ENCODE data around the gene DNM1. TPM values are rescaled to one million over a fixed set of nuclear protein-coding genes. Genes with fewer than 3 reads are reported as not detected.

The DNM1 gene
- total RNA-seq, 1 donor = 3.6 TPM

DNA sequence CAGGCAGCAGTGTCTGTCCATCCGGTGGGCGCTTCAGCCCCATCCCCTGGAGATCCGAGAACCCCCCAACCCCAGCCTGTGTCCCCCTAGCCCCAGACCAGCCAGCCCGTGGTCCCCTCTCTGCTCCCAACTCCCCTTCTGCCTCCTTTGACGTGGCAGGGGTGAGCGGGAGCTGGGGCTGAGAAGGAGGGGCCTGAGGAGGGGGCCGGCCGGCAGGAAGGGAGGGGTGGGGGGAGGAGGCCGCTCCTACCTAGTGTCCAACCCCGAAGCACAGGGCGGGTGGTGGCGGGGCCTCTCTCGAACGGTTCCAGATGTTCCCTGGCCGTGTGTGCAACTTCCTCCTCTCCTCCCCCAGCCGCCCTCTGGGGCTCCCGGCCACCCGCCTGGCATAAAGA is 41.7 kb downstream of the DNM1 start:
- Histone ChIP-seq H3K36me3 (ENCODE audit: insufficient read depth, low read length) (no peaks in the 10 kb centered on the region), H4K20me1 (ENCODE audit: insufficient read depth, low read length) (no peaks in the 10 kb centered on the region), H3K27ac (ENCODE audit: low read depth, low read length) (no peak overlapping the region), H3K4me2 (ENCODE audit: insufficient read depth, low read length) (peak overlapping the region; percentile 72), H3K27me3 (ENCODE audit: insufficient read depth, low read length) (no peaks in the 10 kb centered on the region), H2AFZ (ENCODE audit: low read length) (peak overlapping the region; percentile 51), H3K9me3 (ENCODE audit: low read depth, low read length) (no peaks in the 10 kb centered on the region), H3K4me1 (ENCODE audit: insufficient read depth, low read length) (peaks cover 11% of the 10 kb centered on the region), H3K4me3 (ENCODE audit: insufficient read depth, low read length) (peak overlapping the region; percentile 57), H3K79me2 (ENCODE audit: insufficient read depth, low read length) (no peaks in the 10 kb centered on the region)
- TF ChIP-seq, protein P1, sequence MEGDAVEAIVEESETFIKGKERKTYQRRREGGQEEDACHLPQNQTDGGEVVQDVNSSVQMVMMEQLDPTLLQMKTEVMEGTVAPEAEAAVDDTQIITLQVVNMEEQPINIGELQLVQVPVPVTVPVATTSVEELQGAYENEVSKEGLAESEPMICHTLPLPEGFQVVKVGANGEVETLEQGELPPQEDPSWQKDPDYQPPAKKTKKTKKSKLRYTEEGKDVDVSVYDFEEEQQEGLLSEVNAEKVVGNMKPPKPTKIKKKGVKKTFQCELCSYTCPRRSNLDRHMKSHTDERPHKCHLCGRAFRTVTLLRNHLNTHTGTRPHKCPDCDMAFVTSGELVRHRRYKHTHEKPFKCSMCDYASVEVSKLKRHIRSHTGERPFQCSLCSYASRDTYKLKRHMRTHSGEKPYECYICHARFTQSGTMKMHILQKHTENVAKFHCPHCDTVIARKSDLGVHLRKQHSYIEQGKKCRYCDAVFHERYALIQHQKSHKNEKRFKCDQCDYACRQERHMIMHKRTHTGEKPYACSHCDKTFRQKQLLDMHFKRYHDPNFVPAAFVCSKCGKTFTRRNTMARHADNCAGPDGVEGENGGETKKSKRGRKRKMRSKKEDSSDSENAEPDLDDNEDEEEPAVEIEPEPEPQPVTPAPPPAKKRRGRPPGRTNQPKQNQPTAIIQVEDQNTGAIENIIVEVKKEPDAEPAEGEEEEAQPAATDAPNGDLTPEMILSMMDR (IDR thresholded peaks at IDR 0.05; ENCODE audit: extremely low read depth, low read depth, low read length) = no peak
- peak; percentile 97 for DNase-seq (ENCODE audit: insufficient read length, low spot score, missing footprints)

DNA sequence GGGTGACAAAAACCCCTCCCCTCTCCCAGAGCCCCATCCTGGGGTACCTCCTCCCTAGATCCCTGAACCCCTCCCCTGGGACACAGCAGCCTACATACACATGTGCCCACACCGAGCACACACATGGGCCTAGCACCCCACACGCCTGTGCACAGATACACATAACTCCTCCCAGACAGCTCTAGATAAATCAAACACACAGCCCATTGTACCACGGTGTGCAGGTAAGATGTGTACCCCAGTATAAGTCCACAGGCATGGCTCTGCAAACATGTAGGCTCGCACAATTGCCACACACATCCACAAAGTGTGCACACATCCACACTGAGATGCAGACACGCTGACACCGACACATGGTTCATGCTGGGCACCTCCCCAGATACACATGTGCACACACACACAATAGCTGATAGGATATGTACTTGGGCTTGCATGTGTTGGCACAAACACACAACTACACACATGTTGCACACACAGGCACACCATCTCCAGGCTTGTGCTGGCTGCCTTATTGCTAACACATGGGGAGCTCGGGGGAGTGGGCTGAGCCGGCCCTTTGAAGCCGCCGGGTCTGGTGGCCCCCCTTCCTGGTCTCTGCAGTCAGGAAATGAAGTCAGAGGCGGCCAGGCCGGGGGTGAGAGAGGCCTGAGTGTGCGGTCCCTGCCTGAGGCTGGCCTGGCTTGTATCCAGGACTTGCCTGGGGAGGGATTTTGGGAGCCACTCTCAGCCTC is 42.4 kb downstream of the DNM1 start:
- Histone ChIP-seq H3K79me2 (ENCODE audit: insufficient read depth, low read length) (no peaks in the 10 kb centered on the region), H3K4me3 (ENCODE audit: insufficient read depth, low read length) (no peak overlapping the region), H3K4me2 (ENCODE audit: insufficient read depth, low read length) (peak overlapping the region; percentile 72), H3K4me1 (ENCODE audit: insufficient read depth, low read length) (peaks cover 11% of the 10 kb centered on the region), H3K36me3 (ENCODE audit: insufficient read depth, low read length) (no peaks in the 10 kb centered on the region), H2AFZ (ENCODE audit: low read length) (peak overlapping the region; percentile 43), H4K20me1 (ENCODE audit: insufficient read depth, low read length) (no peaks in the 10 kb centered on the region), H3K9me3 (ENCODE audit: low read depth, low read length) (no peaks in the 10 kb centered on the region), H3K27ac (ENCODE audit: low read depth, low read length) (no peak overlapping the region), H3K27me3 (ENCODE audit: insufficient read depth, low read length) (no peaks in the 10 kb centered on the region)
- TF ChIP-seq, protein P1 (IDR thresholded peaks at IDR 0.05; ENCODE audit: extremely low read depth, low read depth, low read length) = no peak
- peak; percentile 97 for DNase-seq (ENCODE audit: insufficient read length, low spot score, missing footprints)

DNA sequence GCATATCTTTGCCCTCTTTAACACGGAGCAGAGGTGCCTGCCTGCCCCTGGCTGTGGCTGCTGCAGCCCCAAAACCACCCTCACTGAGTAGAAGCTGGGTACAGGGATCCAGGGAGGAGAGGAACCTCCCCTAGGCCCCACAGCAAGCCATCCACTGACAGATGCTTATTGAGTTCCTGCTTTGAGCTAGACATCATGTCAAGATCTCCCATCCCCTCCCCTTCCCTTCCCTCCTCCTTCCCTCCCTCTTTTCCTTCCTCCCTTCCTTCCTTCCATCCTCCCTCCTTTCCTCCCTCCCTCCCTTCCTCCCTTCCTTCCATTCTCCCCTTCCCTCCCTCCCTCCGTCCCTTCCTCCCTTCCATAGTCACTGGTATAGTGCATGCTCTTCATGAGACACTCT is 43.3 kb downstream of the DNM1 start:
- Histone ChIP-seq H3K4me3 (ENCODE audit: insufficient read depth, low read length) (no peak overlapping the region), H3K4me1 (ENCODE audit: insufficient read depth, low read length) (peaks cover 11% of the 10 kb centered on the region), H3K36me3 (ENCODE audit: insufficient read depth, low read length) (no peaks in the 10 kb centered on the region), H3K27ac (ENCODE audit: low read depth, low read length) (no peak overlapping the region), H3K79me2 (ENCODE audit: insufficient read depth, low read length) (no peaks in the 10 kb centered on the region), H3K9me3 (ENCODE audit: low read depth, low read length) (no peaks in the 10 kb centered on the region), H4K20me1 (ENCODE audit: insufficient read depth, low read length) (no peaks in the 10 kb centered on the region), H3K4me2 (ENCODE audit: insufficient read depth, low read length) (no peak overlapping the region), H3K27me3 (ENCODE audit: insufficient read depth, low read length) (no peaks in the 10 kb centered on the region), H2AFZ (ENCODE audit: low read length) (no peak overlapping the region)
- TF ChIP-seq, protein P1 (IDR thresholded peaks at IDR 0.05; ENCODE audit: extremely low read depth, low read depth, low read length) = no peak
- DNase-seq (ENCODE audit: insufficient read length, low spot score, missing footprints) = peak; percentile 73

DNA sequence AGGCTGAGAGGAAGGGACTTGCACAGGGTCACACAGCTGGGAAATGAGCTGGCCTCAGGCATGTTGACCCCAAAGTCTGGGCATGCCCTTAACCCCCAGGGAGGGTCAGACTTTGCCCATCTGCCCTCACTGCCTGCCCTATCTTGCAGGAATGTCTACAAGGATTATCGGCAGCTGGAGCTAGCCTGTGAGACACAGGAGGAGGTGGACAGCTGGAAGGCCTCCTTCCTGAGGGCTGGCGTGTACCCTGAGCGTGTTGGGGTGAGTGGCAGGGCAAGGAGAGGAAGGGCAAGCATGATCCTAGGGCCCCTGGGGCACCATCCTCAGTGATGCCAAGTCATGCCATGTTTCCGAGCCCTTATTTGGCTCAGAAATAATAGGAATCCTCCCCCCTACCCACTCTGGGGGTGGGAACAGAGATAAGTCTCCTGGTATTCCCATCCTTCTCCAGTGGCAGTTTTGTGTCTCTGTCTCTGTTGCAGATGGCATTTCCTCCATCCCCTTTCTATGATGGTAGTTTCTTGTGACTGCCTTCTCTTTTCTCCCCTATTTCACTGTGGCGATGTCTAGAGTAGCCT is 44.1 kb downstream of the DNM1 start:
- H3K36me3 ChIP-seq (ENCODE audit: insufficient read depth, low read length) = no peaks in the 10 kb centered on the region
- no peaks in the 10 kb centered on the region for H3K27me3 ChIP-seq (ENCODE audit: insufficient read depth, low read length)
- peak; percentile 57 for DNase-seq (ENCODE audit: insufficient read length, low spot score, missing footprints)
- H3K9me3 ChIP-seq (ENCODE audit: low read depth, low read length) = no peaks in the 10 kb centered on the region
- H3K4me3 ChIP-seq (ENCODE audit: insufficient read depth, low read length) = no peak overlapping the region
- no peak overlapping the region for H3K27ac ChIP-seq (ENCODE audit: low read depth, low read length)
- H3K4me2 ChIP-seq (ENCODE audit: insufficient read depth, low read length) = no peak overlapping the region
- H3K4me1 ChIP-seq (ENCODE audit: insufficient read depth, low read length) = peaks cover 11% of the 10 kb centered on the region
- no peaks in the 10 kb centered on the region for H3K79me2 ChIP-seq (ENCODE audit: insufficient read depth, low read length)
- no peak overlapping the region for H2AFZ ChIP-seq (ENCODE audit: low read length)
- TF ChIP-seq, protein P1 (IDR thresholded peaks at IDR 0.05; ENCODE audit: extremely low read depth, low read depth, low read length) = no peak
- H4K20me1 ChIP-seq (ENCODE audit: insufficient read depth, low read length) = no peaks in the 10 kb centered on the region
